GM21717 (cell line): ENCODE data around the gene JAG2.

Experiments used
- ATAC-seq: cut with Tn5 transposase; IDR thresholded peaks from one replicate; pipeline ENCODE4 v1.9.1; 2021; ENCODE audit warnings: mild to moderate bottlenecking, moderate library complexity; ENCODE audit not compliant: unreplicated experiment

The JAG2 gene

GRCh38 chr14:105141486-105142281 is 26.9 kb downstream of the JAG2 start:
- no peak for ATAC-seq

- ATAC-seq: no peak
Observed at GRCh38 chr14:105141026-105141425, 27.6 kb downstream of the JAG2 start.

- no peak for ATAC-seq
Observed at GRCh38 chr14:105140581-105140980, 28.0 kb downstream of the JAG2 start.

- ATAC-seq: no peak
Observed at GRCh38 chr14:105139831-105140239, 28.7 kb downstream of the JAG2 start.

- no peak for ATAC-seq
Observed at GRCh38 chr14:105139212-105139825, 29.3 kb downstream of the JAG2 start.

- ATAC-seq: no peak
Observed at GRCh38 chr14:105138551-105139111, 29.9 kb downstream of the JAG2 start.

- no peak for ATAC-seq
Observed at GRCh38 chr14:105138021-105138541, 30.5 kb downstream of the JAG2 start.

- no peak for ATAC-seq
Observed at GRCh38 chr14:105137481-105138020, 31.0 kb downstream of the JAG2 start.

GRCh38 chr14:105136401-105137322 is 31.9 kb downstream of the JAG2 start:
- ATAC-seq: no peak

- ATAC-seq: no peak
Observed at GRCh38 chr14:105135700-105136395, 32.7 kb downstream of the JAG2 start.

GRCh38 chr14:105132921-105133654 is 35.5 kb downstream of the JAG2 start:
- ATAC-seq: no peak

GRCh38 chr14:105131241-105131640 is 37.3 kb downstream of the JAG2 start:
- no peak for ATAC-seq

- no peak for ATAC-seq
Observed at GRCh38 chr14:105128059-105128458, 40.5 kb downstream of the JAG2 start.

- no peak for ATAC-seq
Observed at GRCh38 chr14:105126981-105127329, 41.6 kb downstream of the JAG2 start.

GRCh38 chr14:105126126-105126980 is 42.2 kb downstream of the JAG2 start:
- ATAC-seq: no peak

- no peak for ATAC-seq
Observed at GRCh38 chr14:105124823-105125222, 43.8 kb downstream of the JAG2 start.

- no peak for ATAC-seq
Observed at GRCh38 chr14:105123981-105124765, 44.4 kb downstream of the JAG2 start.
